GM06990 (cell line): ENCODE data around the gene ABCG5.

Source experiments
- DNase-seq: peaks from one replicate; pipeline ENCODE4 v3.0.0-alpha.2; 2011; ENCODE audit not compliant: insufficient read length; ENCODE audit errors: extremely low read depth
- H3K27me3 ChIP-seq: replicated peaks from 2 replicates; pipeline ENCODE4 v1.6.0; 2011; ENCODE audit warnings: low read length; ENCODE audit not compliant: control insufficient read depth, insufficient read depth
- H3K36me3 ChIP-seq: 2 replicates; pipeline ENCODE4 v1.5.1; 2011; ENCODE audit warnings: low read length; ENCODE audit not compliant: control insufficient read depth, insufficient read depth
- H3K4me3 ChIP-seq: replicated peaks from 2 replicates; pipeline ENCODE4 v1.5.1; 2011; ENCODE audit warnings: low read depth, mild to moderate bottlenecking, control low read depth, low read length
- TF ChIP-seq, protein P1 (sequence below): IDR thresholded peaks from 2 replicates; pipeline ENCODE4 v1.5.1; 2011; ENCODE audit warnings: low read length, control low read depth, mild to moderate bottlenecking, inconsistent platforms; ENCODE audit not compliant: insufficient read depth, poor library complexity, severe bottlenecking

The ABCG5 gene

DNA sequence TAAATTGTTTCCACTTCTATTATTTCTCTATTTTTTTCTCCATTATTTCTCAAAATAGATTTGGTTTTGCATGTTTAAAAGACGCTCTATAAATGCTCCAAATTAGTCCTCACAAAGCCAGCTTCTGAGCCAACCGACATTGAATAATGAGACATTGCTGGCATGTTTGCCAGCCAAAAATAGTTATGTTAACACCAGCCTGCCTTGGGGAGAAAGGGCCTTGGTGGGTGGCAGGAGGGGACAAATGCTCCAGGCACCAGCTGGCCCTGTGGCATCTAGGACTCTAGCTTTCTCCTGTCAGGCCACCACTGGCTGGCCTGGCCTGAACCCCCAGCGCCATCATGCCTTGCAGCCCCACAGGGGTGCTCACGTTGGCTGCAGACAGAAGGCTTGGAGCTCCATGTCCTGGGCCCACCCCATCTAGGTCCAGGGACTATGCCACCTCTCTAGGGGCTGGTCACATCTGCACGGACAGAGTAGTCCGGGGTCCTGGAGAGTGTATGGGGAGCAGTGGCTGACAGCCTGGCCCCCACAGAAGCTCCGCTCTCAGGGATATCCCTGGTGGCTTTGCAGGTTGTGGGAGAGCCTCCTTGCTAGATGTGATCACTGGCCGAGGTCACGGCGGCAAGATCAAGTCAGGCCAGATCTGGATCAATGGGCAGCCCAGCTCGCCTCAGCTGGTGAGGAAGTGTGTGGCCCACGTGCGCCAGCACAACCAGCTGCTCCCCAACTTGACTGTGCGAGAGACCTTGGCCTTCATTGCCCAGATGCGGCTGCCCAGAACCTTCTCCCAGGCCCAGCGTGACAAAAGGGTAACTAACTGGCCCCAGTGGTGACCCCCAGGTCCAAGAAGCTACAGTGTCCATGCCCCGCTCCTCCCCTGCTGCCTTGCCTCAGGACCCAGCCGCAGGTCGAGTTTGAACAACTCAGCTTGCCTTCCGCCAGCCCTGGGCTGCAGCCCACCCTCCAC lies 12.7 kb upstream of the ABCG5 start:
- no peak overlapping the region for H3K4me3 ChIP-seq
- no peaks in the 10 kb centered on the region for H3K36me3 ChIP-seq
- H3K27me3 ChIP-seq, result no peaks in the 10 kb centered on the region
- TF ChIP-seq, protein P1, sequence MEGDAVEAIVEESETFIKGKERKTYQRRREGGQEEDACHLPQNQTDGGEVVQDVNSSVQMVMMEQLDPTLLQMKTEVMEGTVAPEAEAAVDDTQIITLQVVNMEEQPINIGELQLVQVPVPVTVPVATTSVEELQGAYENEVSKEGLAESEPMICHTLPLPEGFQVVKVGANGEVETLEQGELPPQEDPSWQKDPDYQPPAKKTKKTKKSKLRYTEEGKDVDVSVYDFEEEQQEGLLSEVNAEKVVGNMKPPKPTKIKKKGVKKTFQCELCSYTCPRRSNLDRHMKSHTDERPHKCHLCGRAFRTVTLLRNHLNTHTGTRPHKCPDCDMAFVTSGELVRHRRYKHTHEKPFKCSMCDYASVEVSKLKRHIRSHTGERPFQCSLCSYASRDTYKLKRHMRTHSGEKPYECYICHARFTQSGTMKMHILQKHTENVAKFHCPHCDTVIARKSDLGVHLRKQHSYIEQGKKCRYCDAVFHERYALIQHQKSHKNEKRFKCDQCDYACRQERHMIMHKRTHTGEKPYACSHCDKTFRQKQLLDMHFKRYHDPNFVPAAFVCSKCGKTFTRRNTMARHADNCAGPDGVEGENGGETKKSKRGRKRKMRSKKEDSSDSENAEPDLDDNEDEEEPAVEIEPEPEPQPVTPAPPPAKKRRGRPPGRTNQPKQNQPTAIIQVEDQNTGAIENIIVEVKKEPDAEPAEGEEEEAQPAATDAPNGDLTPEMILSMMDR, result no peak
- DNase-seq, result no peak

DNA sequence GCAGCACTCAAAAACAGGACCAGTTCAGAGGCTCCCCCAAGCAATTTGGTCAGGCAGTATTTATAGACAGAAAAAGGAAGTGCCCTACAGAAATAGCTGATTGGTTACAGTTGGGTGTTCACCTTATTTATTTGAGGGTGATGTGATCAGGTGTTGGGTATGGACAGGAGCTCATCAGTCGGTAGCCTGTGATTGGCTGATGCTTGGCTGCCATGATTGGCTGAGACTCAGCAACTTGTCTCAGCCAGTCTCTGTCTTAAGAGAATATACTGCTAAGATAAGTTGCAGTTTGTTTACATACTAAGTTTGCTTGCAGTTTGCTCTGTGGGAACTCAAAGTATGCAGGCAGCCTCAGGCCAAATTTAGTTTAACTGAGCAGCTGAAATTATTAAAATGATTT lies 9.6 kb upstream of the ABCG5 start:
- Histone ChIP-seq H3K36me3 (no peaks in the 10 kb centered on the region), H3K27me3 (no peaks in the 10 kb centered on the region; the same call in 1 of the 2 replicates), H3K4me3 (no peak overlapping the region)
- DNase-seq, result no peak
- TF ChIP-seq, protein P1, result no peak

DNA sequence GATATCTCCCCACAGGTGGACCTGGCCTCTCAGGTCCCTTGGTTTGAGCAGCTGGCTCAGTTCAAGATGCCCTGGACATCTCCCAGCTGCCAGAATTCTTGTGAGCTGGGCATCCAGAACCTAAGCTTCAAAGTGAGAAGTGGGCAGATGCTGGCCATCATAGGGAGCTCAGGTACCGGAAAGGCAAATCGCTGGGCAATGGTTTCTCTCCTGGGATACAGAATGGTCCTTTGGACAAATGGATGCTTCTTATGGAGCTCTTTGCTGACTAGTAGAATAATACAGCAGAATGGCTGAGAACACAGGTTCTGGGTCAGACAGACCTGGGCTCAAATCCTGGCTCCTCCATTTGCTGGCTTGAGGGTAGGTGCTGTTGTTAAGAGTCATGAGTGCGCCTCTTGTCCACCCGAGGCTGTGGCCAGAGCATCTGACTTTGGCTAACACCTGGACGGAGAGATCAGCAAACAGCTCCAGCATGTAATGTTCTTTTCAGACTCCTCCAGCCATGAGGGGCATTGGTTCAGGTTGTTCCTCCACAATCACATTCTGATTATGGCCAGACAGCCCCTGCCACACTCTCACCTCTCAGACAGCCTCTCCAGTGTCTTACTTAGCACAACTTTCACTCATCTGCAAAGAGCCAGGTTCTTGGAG lies 7.6 kb upstream of the ABCG5 start:
- TF ChIP-seq, protein P1, result no peak
- no peaks in the 10 kb centered on the region; the same call in 1 of the 2 replicates for H3K27me3 ChIP-seq
- H3K4me3 ChIP-seq, result no peak overlapping the region
- no peak for DNase-seq
- no peaks in the 10 kb centered on the region for H3K36me3 ChIP-seq

DNA sequence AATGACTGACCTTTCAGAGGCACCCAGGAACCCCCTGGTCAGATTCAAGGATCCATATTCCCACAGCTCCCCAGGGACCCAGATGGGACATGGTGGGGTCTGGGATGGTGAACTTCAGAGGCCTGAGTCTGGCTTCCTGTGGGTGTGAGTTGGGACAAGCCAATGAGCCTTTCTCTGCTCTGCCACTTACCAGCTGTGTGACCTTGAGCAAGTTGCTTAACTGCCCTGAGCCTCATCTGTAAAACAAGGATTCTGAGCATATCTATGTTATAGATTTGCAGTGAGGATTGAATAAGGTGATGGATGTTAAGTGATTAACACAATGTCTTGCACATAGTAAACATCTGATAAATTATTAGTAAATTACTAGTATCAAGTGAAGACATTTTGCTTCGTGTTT lies 6.5 kb upstream of the ABCG5 start:
- no peak overlapping the region for H3K4me3 ChIP-seq
- DNase-seq, result no peak
- H3K36me3 ChIP-seq, result no peaks in the 10 kb centered on the region
- TF ChIP-seq, protein P1, result no peak
- no peaks in the 10 kb centered on the region; the same call in 1 of the 2 replicates for H3K27me3 ChIP-seq

DNA sequence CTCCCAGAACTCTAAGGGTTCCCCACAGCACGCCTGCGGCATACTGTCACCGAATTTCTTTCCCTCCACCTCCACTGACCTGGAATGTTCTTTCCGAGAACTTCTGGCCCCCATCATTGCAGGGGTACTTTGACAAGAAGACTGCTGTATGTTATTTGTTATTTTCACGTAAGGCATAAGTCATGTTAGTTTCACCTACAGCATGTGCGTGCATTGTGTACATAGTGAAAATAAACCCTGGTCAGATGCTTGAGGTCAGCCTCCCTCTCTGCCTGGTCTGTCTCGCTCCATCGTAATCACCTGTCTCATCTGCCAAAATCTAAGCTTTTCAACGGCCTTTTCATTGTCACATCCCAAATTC lies 4.2 kb upstream of the ABCG5 start:
- Histone ChIP-seq H3K36me3 (no peaks in the 10 kb centered on the region), H3K27me3 (no peaks in the 10 kb centered on the region; the same call in 1 of the 2 replicates), H3K4me3 (no peak overlapping the region)
- TF ChIP-seq, protein P1, result no peak
- no peak for DNase-seq
